BJ (cell line): ENCODE measurements around the gene SEZ6. TPM values are rescaled to one million over a fixed set of nuclear protein-coding genes. Genes with fewer than 3 reads are reported as not detected.

Source experiments
- CTCF ChIA-PET: fragments of 350-600 bp; formaldehyde crosslinking; extraction: SDS; loops from one replicate; lab custom pipeline; 2021; ENCODE audit warnings: antibody characterized with exemption, inconsistent platforms; lab: Yijun Ruan, JAX
- POLR2A ChIA-PET: fragments of 300-600 bp; sonication (Branson Sonifier 250); formaldehyde crosslinking; extraction: SDS; loops from one replicate; lab custom pipeline; 2021; ENCODE audit warnings: antibody characterized with exemption; lab: Charles Lee
- DNase-seq: peaks from one replicate; pipeline ENCODE4 v3.0.0-alpha.2; 2011; ENCODE audit warnings: low read depth
- H3K27me3 ChIP-seq: 2 replicates; pipeline ENCODE4 v1.6.0; 2011; ENCODE audit warnings: low read length; ENCODE audit not compliant: control insufficient read depth, insufficient read depth
- H3K36me3 ChIP-seq: 2 replicates; pipeline ENCODE4 v1.5.1; 2011; ENCODE audit warnings: low read length; ENCODE audit not compliant: control insufficient read depth, insufficient read depth
- H3K4me3 ChIP-seq: 2 replicates; pipeline ENCODE4 v1.5.1; 2011; ENCODE audit warnings: low read depth, mild to moderate bottlenecking, control low read depth, low read length
- CTCF ChIP-seq: IDR thresholded peaks from 2 replicates; pipeline ENCODE4 v1.5.1; 2011; ENCODE audit warnings: low read depth, mild to moderate bottlenecking, control low read depth, inconsistent platforms, low read length, moderate library complexity; ENCODE audit not compliant: insufficient read depth
- polyA plus RNA-seq: library from polyadenylated mRNA; depleted of rRNA; stranded (reverse); fragments of >200 nt; gene quantifications from 2 replicates; pipeline ENCODE4 v1.2.3, GENCODE V29; 2011

SEZ6 gene
- polyA plus RNA-seq, 1 experiment, result not detected

- TF ChIP-seq CTCF, result no peak
- CTCF ChIA-PET, result interaction anchor here (0.8 to 3.5 kb wide), 5 partner anchors 9 to 218 kb away, joined by 3 to 13 read pairs (median 4); partner anchors contain the start of gene TLCD1
- POLR2A ChIA-PET, result no interaction called here
Measured at GRCh38 chr17:28944343-28944742, 61.5 kb downstream of the SEZ6 start.

GRCh38 chr17:28942925-28943324 is 62.9 kb downstream of the SEZ6 start:
- CTCF ChIA-PET, result interaction anchor here (0.8 to 1.8 kb wide), 3 partner anchors 32 to 217 kb away, joined by 3 to 4 read pairs (median 4); partner anchors contain the start of gene TLCD1
- Histone ChIP-seq H3K27me3 (no peaks in the 10 kb centered on the region), H3K4me3 (no peak overlapping the region), H3K36me3 (no peaks in the 10 kb centered on the region)
- POLR2A ChIA-PET, result no interaction called here
- DNase-seq, result no peak
- TF ChIP-seq CTCF, result no peak

More at GRCh38 chr17:28944343-28944742, 61.5 kb downstream of the SEZ6 start:
- Histone ChIP-seq H3K4me3 (no peak overlapping the region), H3K36me3 (no peaks in the 10 kb centered on the region), H3K27me3 (no peaks in the 10 kb centered on the region)
- DNase-seq, result no peak

- no peak overlapping the region for H3K4me3 ChIP-seq
- no peak for TF ChIP-seq CTCF
- H3K36me3 ChIP-seq, result no peaks in the 10 kb centered on the region; the same call in 1 of the 2 replicates
- ChIA-PET CTCF (interaction anchor here (1.3 to 1.4 kb wide), 2 partner anchors 9 to 214 kb away, joined by 3 to 4 read pairs; no protein-coding TSS in a partner anchor), POLR2A (no interaction called here)
- H3K27me3 ChIP-seq, result no peaks in the 10 kb centered on the region
- no peak for DNase-seq
Measured at GRCh38 chr17:28941251-28941650, 64.6 kb downstream of the SEZ6 start.

GRCh38 chr17:28940675-28941074 is 65.2 kb downstream of the SEZ6 start:
- no peaks in the 10 kb centered on the region; the same call in 1 of the 2 replicates for H3K36me3 ChIP-seq
- no peaks in the 10 kb centered on the region for H3K27me3 ChIP-seq
- no peak for DNase-seq
- no peak for TF ChIP-seq CTCF
- ChIA-PET CTCF (interaction anchor here (1.0 to 1.4 kb wide), 3 partner anchors 9 to 214 kb away, joined by 3 to 4 read pairs (median 4); no protein-coding TSS in a partner anchor), POLR2A (no interaction called here)
- no peak overlapping the region for H3K4me3 ChIP-seq

GRCh38 chr17:28940142-28940541 is 65.7 kb downstream of the SEZ6 start:
- H3K36me3 ChIP-seq, result no peaks in the 10 kb centered on the region; the same call in 1 of the 2 replicates
- ChIA-PET POLR2A (no interaction called here), CTCF (interaction anchor here (0.6 to 1.5 kb wide), 4 partner anchors 10 to 199 kb away, joined by 3 to 4 read pairs (median 4); no protein-coding TSS in a partner anchor)
- no peak for DNase-seq
- no peaks in the 10 kb centered on the region for H3K27me3 ChIP-seq
- no peak for TF ChIP-seq CTCF
- no peak overlapping the region for H3K4me3 ChIP-seq
